ENCODE data around the gene PAQR9. TPM values are rescaled to one million over a fixed set of nuclear protein-coding genes. Genes with fewer than 3 reads are reported as not detected.

The PAQR9 gene
- total and polyA plus RNA-seq, 9 of the 15 experiments (the other 6 are each of a cell fraction or from before 2014, with no cell fraction given), result 0.04 to 0.58 (median 0.22) TPM

- no peak for TF ChIP-seq ZNF398 (CRISPR knock-in tag; IDR thresholded peaks at IDR 0.05)
- peak; percentile 71; the same call in 1 of the 2 replicates for TF ChIP-seq SREBF1 (IDR thresholded peaks at IDR 0.05; ENCODE audit: borderline replicate concordance, low read depth, low read length)
- no peak for TF ChIP-seq JUNB (CRISPR knock-in tag; conservative IDR thresholded peaks at IDR 0.05)
- TF ChIP-seq ZNF609 (CRISPR knock-in tag; IDR thresholded peaks at IDR 0.05; ENCODE audit: borderline replicate concordance), result peak; percentile 30; the same call in 1 of the 2 replicates
- no peak for TF ChIP-seq ARID2 (IDR thresholded peaks at IDR 0.05)
- TF ChIP-seq ZNF282 (CRISPR knock-in tag; IDR thresholded peaks at IDR 0.05), result no peak
- TF ChIP-seq PHTF2 (CRISPR knock-in tag; IDR thresholded peaks at IDR 0.05), result no peak
- no peak for TF ChIP-seq STAG1 (CRISPR knock-in tag; IDR thresholded peaks at IDR 0.05; ENCODE audit: borderline replicate concordance)
- TF ChIP-seq KDM4B (IDR thresholded peaks at IDR 0.05; ENCODE audit: borderline replicate concordance in 2 of 2, low read depth in 1 of 2), result 0 out of 4 replicates have a peak, but pooled peaks of 1 of the 2 experiments have one; percentile 72
- TF ChIP-seq GABPB2 (CRISPR knock-in tag; conservative IDR thresholded peaks at IDR 0.05), result no peak
- TF ChIP-seq HSF4 (CRISPR knock-in tag; IDR thresholded peaks at IDR 0.05; ENCODE audit: borderline replicate concordance), result no peak
- TF ChIP-seq ZFP30 (CRISPR knock-in tag; IDR thresholded peaks at IDR 0.05; ENCODE audit: borderline replicate concordance), result no peak
- peak; percentile 80; the same call in 1 of the 2 replicates for TF ChIP-seq E2F5 (CRISPR knock-in tag; IDR thresholded peaks at IDR 0.05)
- no peak for TF ChIP-seq SMAD2 (IDR thresholded peaks at IDR 0.05; ENCODE audit: low read depth, low read length)
- peak; percentile 48 for TF ChIP-seq E2F8 (IDR thresholded peaks at IDR 0.05; ENCODE audit: low read depth, partially characterized antibody)
- no peak for TF ChIP-seq SRSF7 (optimal IDR thresholded peaks at IDR 0.05; ENCODE audit: low read depth, low read length)
- TF ChIP-seq SMARCA4 (IDR thresholded peaks at IDR 0.05), result no peak
- TF ChIP-seq CAMTA2 (CRISPR knock-in tag; conservative IDR thresholded peaks at IDR 0.05), result no peak
These were observed 38.1 kb upstream of the PAQR9 start, which contains the start of gene U2SURP (continued) for GRCh38 chr3:143001369-143002082.

Data from K562 (cell line).